Measurements from ENCODE around the gene ZC3H18. TPM values are rescaled to one million over a fixed set of nuclear protein-coding genes. Genes with fewer than 3 reads are reported as not detected.

ZC3H18 gene
- total and polyA plus RNA-seq, 2 donors from 2014 or later, result 11.4 to 38.2 TPM

- intact Hi-C loops (cut with DNase I), result no loop called here
- H3K36me3 ChIP-seq (ENCODE audit: control insufficient read depth in 2 of 3, insufficient read depth in 3 of 3, low read length in 3 of 3), result peaks cover 0 to 3% (median 0%) of the 10 kb centered on the region in 3 donors
- no peaks in the 10 kb centered on the region for H3K27me3 ChIP-seq (ENCODE audit: control insufficient read depth, insufficient read depth, low read length)
- no peaks in the 10 kb centered on the region for H3K9me3 ChIP-seq (ENCODE audit: control insufficient read depth in 2 of 3, insufficient read depth in 1 of 3, low read length in 3 of 3)
- no peak for TF ChIP-seq CTCF (IDR thresholded peaks at IDR 0.05; ENCODE audit: borderline replicate concordance, extremely low read depth, insufficient read depth)
- no peak for FAIRE-seq
- H3K4me3 ChIP-seq (ENCODE audit: low read length in 3 of 3), result no peak overlapping the region
- no peak overlapping the region for H3K9ac ChIP-seq (ENCODE audit: low read length in 3 of 3)
- DNase-seq, result peak in 1 of 5 donors; percentile 56
- peaks cover 0 to 12% (median 3%) of the 10 kb centered on the region in 3 donors for H3K4me1 ChIP-seq (ENCODE audit: control insufficient read depth in 2 of 3, insufficient read depth in 2 of 3, low read depth in 1 of 3, low read length in 3 of 3)
- H3K27ac ChIP-seq (ENCODE audit: low read depth in 2 of 2, low read length in 2 of 2), result no peak overlapping the region
Measured at GRCh38 chr16:88652762-88653063, 82.5 kb downstream of the ZC3H18 start.

- Histone ChIP-seq H3K9ac (ENCODE audit: low read length in 3 of 3) (no peak overlapping the region), H3K4me1 (ENCODE audit: control insufficient read depth in 2 of 3, insufficient read depth in 2 of 3, low read depth in 1 of 3, low read length in 3 of 3) (peaks cover 0 to 12% (median 3%) of the 10 kb centered on the region in 3 donors), H3K27me3 (ENCODE audit: control insufficient read depth, insufficient read depth, low read length) (no peaks in the 10 kb centered on the region), H3K36me3 (ENCODE audit: control insufficient read depth in 2 of 3, insufficient read depth in 3 of 3, low read length in 3 of 3) (peaks cover 0 to 3% (median 0%) of the 10 kb centered on the region in 3 donors), H3K9me3 (ENCODE audit: control insufficient read depth in 2 of 3, insufficient read depth in 1 of 3, low read length in 3 of 3) (no peaks in the 10 kb centered on the region), H3K4me3 (ENCODE audit: low read length in 3 of 3) (no peak overlapping the region), H3K27ac (ENCODE audit: low read depth in 2 of 2, low read length in 2 of 2) (no peak overlapping the region)
- DNase-seq, result no peak
- FAIRE-seq, result no peak
- TF ChIP-seq CTCF (IDR thresholded peaks at IDR 0.05; ENCODE audit: borderline replicate concordance, extremely low read depth, insufficient read depth), result no peak
- intact Hi-C loops (cut with DNase I), result no loop called here
Measured at GRCh38 chr16:88653101-88653500, 82.9 kb downstream of the ZC3H18 start.

DNA sequence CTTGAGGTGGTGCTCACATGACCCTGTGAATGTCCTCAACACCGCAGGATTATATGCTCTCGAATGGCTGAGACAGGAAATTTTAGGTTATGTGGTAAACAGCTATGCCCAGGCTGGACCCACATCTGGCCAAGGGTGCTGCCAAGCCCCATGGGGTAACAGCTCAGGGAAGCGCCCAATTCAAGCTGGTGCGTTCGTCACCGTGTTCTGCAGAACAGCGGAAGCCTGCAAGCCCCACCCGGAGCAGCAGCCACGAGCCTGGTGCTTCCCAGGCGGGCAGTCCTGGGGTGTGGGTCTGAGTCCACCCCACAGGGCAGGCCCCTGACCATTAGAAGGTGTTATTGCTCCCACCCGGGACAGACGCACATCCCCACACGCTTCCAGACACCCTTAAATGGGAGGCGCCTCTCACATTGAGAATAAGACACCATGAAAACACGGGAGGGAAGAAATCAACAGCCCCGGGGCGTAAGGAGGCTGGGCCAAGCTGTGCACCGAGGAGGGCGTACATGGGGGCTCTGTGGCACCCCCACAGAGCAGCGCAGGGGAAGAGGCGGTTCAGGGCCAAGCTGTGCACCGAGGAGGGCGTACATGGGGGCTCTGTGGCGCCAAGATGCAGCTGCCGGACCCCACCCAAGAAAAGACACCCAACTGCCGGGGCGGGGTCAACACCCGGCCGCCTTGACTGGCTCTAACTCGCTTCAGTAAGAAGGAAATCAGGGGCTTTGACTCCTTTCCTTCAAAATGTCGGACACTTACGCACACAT, 83.6 kb downstream of the ZC3H18 start:
- Histone ChIP-seq H3K36me3 (ENCODE audit: control insufficient read depth in 2 of 3, insufficient read depth in 3 of 3, low read length in 3 of 3) (peaks cover 0 to 3% (median 0%) of the 10 kb centered on the region in 3 donors), H3K27me3 (ENCODE audit: control insufficient read depth, insufficient read depth, low read length) (no peaks in the 10 kb centered on the region), H3K9me3 (ENCODE audit: control insufficient read depth in 2 of 3, insufficient read depth in 1 of 3, low read length in 3 of 3) (no peaks in the 10 kb centered on the region), H3K9ac (ENCODE audit: low read length in 3 of 3) (no peak overlapping the region), H3K27ac (ENCODE audit: low read depth in 2 of 2, low read length in 2 of 2) (no peak overlapping the region), H3K4me3 (ENCODE audit: low read length in 3 of 3) (no peak overlapping the region), H3K4me1 (ENCODE audit: control insufficient read depth in 2 of 3, insufficient read depth in 2 of 3, low read depth in 1 of 3, low read length in 3 of 3) (peaks cover 0 to 12% (median 3%) of the 10 kb centered on the region in 3 donors)
- intact Hi-C loops (cut with DNase I), result no loop called here
- TF ChIP-seq CTCF (IDR thresholded peaks at IDR 0.05; ENCODE audit: borderline replicate concordance, extremely low read depth, insufficient read depth), result no peak
- no peak for DNase-seq
- no peak for FAIRE-seq

All from kidney (tissue), 14 donors.